Lower leg skin (tissue), 3 donors: ENCODE results near the gene MRAS.

ENCODE experiments used
- CTCF ChIP-seq, 3 donors: fragments of 450-650 bp; IDR thresholded peaks; one replicate each; pipeline ENCODE4 v1.5.1; 2016; ENCODE audit warnings: antibody characterized with exemption in 3 of 3, mild to moderate bottlenecking in 3 of 3, moderate library complexity in 2 of 3
- POLR2A ChIP-seq, 2 donors: fragments of 450-650 bp; IDR thresholded peaks; one replicate each; pipeline ENCODE4 v1.6.1; 2016 to 2017; ENCODE audit warnings: antibody characterized with exemption in 2 of 2, mild to moderate bottlenecking in 1 of 2, moderate library complexity in 1 of 2

GRCh38 chr3:138347960-138348753, at the start of gene MRAS:
- no peak for TF ChIP-seq CTCF (IDR thresholded peaks at IDR 0.05)
- no peak for TF ChIP-seq POLR2A (IDR thresholded peaks at IDR 0.05)
